CD1c-positive myeloid dendritic cell (primary cell): ENCODE measurements around the gene NR5A1.

Source experiments
- DNase-seq: peaks from one replicate; pipeline ENCODE4 v3.0.0-alpha.2; 2016; ENCODE audit errors: extremely low spot score

Gene NR5A1

DNA sequence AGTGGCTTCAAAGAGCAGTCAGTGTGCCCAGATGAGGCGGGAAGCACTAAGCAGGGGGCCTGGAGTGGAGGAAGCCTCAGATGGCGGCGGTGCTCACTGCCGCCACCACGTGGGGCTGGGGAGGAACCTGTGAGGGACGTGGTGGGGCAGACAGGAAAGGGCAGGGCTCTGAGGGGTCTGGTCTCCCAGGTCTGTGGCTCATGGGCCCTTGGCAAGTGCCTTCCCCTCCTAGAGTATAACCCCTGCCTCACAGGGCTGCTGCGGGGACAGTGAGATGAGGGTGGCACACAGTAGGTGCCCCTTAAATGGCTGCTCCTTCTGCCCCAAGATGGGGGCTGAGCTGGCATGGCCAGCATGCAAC is 26.6 kb downstream of the NR5A1 start:
- no peak for DNase-seq

GRCh38 chr9:124479947-124480620 is 27.1 kb downstream of the NR5A1 start:
- DNase-seq: no peak

GRCh38 chr9:124479371-124479770 is 27.8 kb downstream of the NR5A1 start:
- DNase-seq: no peak

- DNase-seq: no peak
These were observed 28.8 kb downstream of the NR5A1 start for GRCh38 chr9:124478354-124478753.

- no peak for DNase-seq
These were observed 29.4 kb downstream of the NR5A1 start for GRCh38 chr9:124477648-124478285.

GRCh38 chr9:124477211-124477647 is 30.0 kb downstream of the NR5A1 start:
- peak; percentile 14 for DNase-seq

DNA sequence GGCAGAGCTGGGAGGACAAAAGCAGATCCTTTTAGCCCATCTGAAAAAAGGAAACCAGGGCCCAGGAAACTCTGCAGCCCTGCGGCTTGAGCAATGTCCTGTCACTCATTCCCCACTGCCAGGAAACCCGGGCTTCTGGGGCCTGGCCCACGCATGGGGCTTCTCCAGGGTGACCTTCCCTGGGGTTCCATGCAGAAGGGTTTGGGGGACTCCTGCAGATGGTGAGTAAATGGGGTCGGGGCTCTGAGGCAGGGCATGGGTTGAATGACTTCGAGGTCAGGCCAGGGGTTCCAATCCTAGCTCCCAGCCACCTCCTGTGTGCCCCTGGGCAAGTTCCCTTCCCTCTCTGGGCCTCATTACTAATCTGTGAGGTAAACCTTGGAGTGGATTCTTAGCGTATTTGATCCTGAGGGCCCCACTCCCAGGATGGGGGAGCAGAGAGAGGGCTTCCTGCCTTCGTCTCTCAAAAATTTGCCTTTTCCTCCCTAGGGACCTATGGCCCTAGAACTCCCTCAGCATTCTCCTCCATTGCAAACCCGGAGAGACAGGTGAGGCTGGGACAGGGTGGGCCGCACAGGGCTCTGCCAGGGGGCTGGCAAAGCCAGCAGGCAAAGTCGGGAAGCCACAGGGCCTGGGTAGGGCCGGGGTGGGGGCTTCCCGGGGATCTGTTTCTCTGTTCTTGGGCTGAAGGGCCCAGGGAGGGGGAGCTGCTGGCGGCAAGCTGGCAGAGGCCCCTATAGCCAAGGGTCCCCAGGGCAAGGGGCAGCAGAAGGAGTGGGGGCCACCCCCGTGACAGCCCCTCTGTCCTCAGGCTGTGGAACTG is 31.1 kb downstream of the NR5A1 start:
- DNase-seq: no peak

GRCh38 chr9:124475158-124475867 is 31.9 kb downstream of the NR5A1 start:
- DNase-seq: no peak

DNA sequence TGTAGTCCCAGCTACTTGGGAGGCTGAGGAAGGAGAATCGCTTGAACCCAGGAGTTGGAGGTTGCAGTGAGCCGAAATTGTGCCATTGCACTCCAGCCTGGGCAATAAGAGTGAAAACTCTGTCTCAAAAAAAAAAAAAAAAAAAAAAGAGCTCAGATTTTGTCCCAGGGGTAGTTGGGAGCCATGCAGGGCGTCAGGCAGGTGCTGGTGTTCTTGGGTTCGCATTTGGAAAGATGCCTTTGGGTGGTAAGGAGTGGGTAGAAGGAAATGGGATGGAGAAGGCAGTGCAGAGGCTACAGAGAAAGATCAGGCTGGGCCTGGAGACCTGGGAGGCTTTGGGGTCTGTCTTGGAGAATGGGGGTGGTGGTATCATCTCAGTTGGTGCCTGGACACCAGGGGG is 33.0 kb downstream of the NR5A1 start:
- DNase-seq: no peak

DNA sequence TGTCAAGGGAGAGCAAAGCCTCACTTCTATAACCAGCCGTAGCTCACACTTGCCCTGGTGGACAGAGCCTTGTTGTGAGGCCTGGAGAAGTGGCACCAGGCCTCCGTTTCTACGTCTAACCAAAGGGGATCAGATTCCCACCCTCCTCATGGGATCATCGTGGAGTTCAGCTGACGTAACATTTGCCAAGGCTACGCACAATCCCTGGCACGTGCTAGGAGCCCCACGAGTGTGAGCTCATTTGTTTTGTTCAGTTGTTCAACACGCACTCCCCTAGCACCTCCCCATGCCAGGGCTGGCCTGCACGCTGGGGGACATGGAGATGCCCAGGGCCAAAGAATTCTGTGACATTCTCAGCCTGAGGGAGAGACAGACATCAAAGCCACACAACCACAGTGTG is 33.9 kb downstream of the NR5A1 start:
- no peak for DNase-seq

DNA sequence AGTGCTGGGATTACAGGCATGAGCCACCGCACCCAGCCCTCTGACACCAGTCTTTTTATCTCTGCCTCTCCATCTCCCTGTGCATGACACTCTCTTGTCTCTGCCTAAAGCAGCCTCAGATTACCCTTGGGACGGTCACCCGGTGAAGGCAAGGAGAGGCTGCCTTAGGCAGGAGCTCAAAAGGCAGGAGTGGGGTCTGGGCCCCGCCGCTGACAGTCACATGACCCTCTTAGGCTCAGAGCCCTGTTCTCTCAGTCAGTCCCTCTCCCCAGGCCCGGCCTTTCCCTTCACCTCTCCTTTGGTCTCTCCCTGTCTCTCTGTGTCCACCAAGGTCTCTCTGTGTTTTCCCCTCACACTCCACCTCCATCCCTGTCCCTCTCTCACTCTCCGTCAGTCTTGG is 34.4 kb downstream of the NR5A1 start:
- no peak for DNase-seq

DNA sequence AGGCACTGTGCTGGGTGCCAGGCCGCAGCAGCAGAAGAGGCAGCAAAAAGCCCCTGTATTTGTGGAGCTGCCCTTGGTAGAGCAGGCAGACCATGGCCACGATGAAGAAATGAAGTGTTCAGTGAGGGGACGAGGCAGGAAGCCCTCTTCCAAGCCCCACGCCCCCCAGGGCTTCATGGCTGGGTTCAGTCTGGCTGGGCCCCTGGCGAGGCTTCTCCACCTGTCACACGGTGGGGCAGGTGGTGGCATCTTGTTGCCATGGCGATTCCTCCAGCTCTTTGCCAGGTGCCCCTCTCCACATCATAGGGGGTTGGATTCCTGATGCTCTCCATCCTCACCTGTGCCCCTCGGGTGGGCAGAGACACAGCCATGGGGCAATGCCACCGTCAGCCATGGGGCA is 35.4 kb downstream of the NR5A1 start:
- no peak for DNase-seq

DNA sequence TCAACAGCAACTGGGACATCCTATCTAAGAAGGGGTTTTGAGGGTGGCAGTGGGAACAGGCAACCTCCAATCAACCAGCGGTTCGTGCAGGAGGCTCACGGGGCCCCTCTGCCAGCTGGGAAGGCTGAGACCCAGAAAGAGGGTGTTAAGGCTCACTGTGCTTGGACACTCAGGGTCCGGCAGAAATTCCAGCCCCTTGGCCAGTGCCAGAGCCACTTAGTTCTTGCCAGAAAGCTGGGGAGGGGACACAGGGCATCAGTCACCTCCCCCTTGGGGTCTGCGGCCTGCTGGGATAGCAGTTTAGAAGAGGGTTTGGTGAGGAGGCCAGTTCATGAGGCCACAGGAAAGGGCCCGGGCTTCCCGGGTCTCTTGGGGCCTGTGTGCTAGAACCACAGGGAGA is 36.5 kb downstream of the NR5A1 start:
- no peak for DNase-seq

DNA sequence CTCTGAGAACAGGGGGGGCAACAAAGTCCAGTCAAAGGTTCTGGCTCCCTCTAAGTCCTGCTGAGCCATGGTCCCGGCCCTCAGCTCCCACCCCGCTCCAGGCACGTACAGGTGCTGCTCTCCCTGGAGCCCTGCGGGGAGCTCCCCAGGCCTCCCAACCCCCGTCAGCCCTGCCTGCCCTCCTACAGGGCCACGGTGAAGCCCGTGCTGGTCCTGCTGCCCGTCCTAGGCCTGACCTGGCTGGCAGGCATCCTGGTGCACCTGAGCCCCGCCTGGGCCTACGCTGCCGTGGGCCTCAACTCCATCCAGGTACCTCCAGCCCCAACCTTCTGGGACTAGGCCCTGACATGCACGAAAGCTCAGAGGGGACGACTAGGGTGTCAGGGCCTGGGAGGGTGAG is 36.9 kb downstream of the NR5A1 start:
- no peak for DNase-seq

DNA sequence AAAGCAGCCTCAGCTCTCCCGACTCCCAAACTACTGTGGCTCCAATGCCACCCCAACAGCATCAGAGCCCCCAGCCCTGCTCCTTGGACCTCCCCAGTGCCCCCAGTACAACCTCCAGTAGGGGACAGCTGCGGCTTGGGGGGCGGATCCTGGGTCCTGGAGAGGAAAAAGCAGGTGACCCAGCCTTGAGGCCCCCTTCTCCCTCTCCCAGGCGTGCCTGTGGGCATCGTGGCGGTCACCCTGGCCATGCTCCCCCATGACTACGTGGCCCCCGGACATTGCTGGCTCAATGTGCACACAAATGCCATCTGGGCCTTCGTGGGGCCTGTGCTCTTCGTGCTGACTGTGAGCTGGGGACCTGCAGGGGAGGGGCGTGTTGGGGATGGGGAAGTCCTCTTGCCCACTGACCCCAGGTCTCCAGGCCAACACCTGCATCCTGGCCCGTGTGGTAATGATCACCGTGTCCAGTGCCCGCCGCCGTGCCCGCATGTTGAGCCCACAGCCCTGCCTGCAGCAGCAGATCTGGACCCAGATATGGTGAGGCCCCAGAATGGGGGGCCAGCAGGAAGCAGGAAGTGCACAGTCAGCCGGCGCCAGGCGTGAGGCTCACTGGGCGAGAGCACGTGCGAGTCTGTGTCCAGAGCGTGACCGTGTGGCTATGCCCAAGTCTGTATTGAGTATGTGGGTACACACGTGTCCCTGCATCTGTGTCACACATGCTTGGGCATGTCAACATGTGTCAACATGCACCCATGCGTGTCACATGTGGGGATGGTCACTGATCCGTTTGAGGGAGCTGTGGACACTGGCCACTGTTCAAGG is 38.0 kb downstream of the NR5A1 start:
- DNase-seq: no peak

DNA sequence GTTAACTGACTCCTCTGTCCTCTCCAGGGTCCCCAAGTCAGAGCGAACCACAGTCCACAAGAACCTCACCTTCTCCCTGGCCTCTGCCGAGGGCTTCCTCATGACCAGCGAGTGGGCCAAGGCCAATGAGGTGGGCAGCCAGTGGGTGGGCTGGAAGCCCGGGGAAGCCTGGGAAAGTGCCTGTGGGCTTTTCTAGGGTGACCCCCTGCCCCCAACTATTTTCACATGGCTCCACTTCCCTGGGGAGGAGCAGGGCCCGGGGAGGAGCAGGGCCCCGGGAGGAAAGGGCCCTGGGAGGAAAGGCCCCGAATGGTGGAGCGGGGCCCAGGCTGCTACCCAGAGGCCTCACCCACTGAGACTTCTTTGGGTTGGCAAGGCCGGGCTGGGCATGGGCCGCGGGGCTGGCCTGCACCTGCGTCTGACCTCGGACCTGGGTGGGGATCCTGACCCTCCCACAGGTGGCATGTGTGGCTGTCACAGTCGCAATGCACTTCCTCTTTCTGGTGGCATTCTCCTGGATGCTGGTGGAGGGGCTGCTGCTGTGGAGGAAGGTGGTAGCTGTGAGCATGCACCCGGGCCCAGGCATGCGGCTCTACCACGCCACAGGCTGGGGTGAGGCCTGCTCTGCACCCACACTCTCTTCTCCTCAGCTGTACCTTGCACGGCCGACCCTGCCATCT is 39.0 kb downstream of the NR5A1 start:
- no peak for DNase-seq

GRCh38 chr9:124467410-124468060 is 39.7 kb downstream of the NR5A1 start:
- no peak for DNase-seq

DNA sequence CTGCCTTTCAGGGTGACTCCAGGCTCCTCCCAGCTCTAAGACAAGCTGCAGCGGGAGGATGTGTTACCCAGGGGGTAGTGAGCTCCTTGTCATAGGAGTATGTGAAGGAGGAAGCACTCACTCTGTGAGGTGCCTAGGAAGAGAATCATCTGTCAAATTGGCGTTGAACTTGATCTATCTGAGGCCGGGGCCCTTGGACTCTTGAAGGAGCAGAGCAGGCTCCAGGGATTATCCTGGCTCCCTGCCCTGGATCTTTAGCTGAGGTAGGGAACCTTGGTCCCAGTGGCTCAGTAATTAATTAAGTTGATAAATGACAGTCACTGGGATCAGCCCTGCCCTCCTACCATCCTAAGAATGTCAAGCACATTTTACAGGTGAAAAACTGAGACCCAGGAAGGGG is 41.5 kb downstream of the NR5A1 start:
- DNase-seq: no peak

DNA sequence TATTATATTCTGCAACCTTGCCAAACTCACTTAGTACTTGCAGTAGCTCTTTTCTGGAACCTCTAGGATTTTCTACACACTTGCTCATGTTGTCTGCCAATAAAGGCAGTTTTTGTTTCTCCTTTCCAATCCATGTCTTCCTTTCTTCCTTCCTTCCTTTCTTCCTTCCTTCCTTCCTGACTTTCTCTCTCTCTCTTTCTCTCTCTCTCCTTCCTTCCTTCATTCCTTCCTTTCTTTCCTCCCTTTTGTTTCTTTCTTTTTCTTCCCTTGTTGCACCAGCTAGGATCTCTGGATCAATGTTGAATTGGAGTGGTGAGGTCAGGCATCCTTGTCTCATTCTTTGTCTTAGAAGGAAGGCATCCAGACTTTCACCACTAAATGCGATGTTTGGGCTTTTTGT is 44.5 kb downstream of the NR5A1 start:
- DNase-seq: no peak

DNA sequence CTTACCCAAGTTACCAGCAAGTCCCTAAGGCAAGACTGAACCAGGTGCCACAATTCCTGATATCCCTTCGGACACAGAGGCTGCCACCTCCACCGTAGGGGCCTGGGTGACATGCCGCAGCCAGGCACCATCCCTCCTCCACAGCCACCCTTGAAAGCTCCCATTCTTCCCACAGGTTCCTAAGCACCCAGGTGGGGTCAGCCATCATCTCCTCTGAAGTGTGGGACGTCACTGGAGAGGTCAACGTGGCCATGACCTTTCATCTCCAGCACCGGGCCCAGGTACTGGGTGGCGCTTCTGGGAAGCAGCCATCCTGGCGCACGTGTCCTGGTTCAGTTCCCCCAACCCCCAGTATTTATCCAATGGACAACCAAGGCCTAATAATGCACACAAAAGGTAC is 48.8 kb downstream of the NR5A1 start:
- DNase-seq: no peak
